ENCODE measurements around the gene CACNA1C. TPM values are rescaled to one million over a fixed set of nuclear protein-coding genes. Genes with fewer than 3 reads are reported as not detected.

The CACNA1C gene
- total and polyA plus RNA-seq, 2 of the 4 experiments (the other 2 are of a cell fraction), result 1.6 to 2.6 TPM

- POLR2A ChIA-PET (ENCODE audit: unreplicated experiment), result no interaction called here
- no peaks in the 10 kb centered on the region for H3K9me3 ChIP-seq (ENCODE audit: control insufficient read depth, insufficient read depth, low read length)
- BruUV-seq (replicated peaks), result no TSS peak
- H3K4me2 ChIP-seq (ENCODE audit: low read depth, low read length), result no peak overlapping the region
- no peaks in the 10 kb centered on the region for H3K9me1 ChIP-seq (ENCODE audit: insufficient read depth, low read length)
- no peaks in the 10 kb centered on the region for H3K4me1 ChIP-seq (ENCODE audit: control insufficient read depth, insufficient read depth, low read length)
- H3K23ac ChIP-seq (ENCODE audit: low read depth, low read length), result no peak overlapping the region
- no peak overlapping the region for H2AK9ac ChIP-seq (replicated peaks; ENCODE audit: low read depth, low read length, poor library complexity)
- WGBS, 2 experiments (ENCODE audit: extremely low coverage in 2 of 2, insufficient read length in 1 of 2), result 87% methylated on average over 3 of the region's 13 CpGs; no CpG with 5 or more reads in 1 of the 2 experiments
- H2BK120ac ChIP-seq (ENCODE audit: low read depth, low read length), result no peak overlapping the region
- H3K79me1 ChIP-seq (ENCODE audit: low read depth in 1 of 2, low read length in 2 of 2), result no peaks in the 10 kb centered on the region
- dilution Hi-C loops (cut with HindIII; ENCODE audit: low sequenced_read_pairs, unreplicated experiment) (no loop called here), intact Hi-C loops (cut with micrococcal nuclease) (no loop called here), in situ Hi-C loops (cut with MboI; ENCODE audit: low sequenced_read_pairs) (no loop called here)
- no peak overlapping the region for H3K27ac ChIP-seq (ENCODE audit: insufficient read depth, low read length)
- no peak overlapping the region for H2BK15ac ChIP-seq (ENCODE audit: low read depth, low read length)
- no peak overlapping the region for H3K14ac ChIP-seq (replicated peaks; ENCODE audit: low read depth, low read length)
- H3K9ac ChIP-seq (ENCODE audit: low read depth, low read length), result no peak overlapping the region
- H3K18ac ChIP-seq (ENCODE audit: low read depth, low read length), result no peak overlapping the region
- H2AFZ ChIP-seq (replicated peaks; ENCODE audit: low read length, poor library complexity), result no peak overlapping the region
- CTCF ChIA-PET, result no interaction called here
- no peak for TF ChIP-seq MXI1 (IDR thresholded peaks at IDR 0.05; ENCODE audit: borderline replicate concordance, low read depth, low read length)
- no peak for TF ChIP-seq BHLHE40 (IDR thresholded peaks at IDR 0.05; ENCODE audit: low read depth, low read length)
- TF ChIP-seq CTCF (conservative IDR thresholded peaks at IDR 0.05; ENCODE audit: low read depth, low read length), result no peak
- TF ChIP-seq ELK1 (IDR thresholded peaks at IDR 0.05; ENCODE audit: borderline replicate concordance, low read depth, low read length), result no peak
- no peak for TF ChIP-seq MAZ (IDR thresholded peaks at IDR 0.05; ENCODE audit: borderline replicate concordance, low read depth, low read length)
- no peak for TF ChIP-seq RCOR1 (IDR thresholded peaks at IDR 0.05; ENCODE audit: insufficient replicate concordance, low read length)
- TF ChIP-seq FOS (IDR thresholded peaks at IDR 0.05; ENCODE audit: low read depth, low read length), result no peak
- TF ChIP-seq NFE2L2 (IDR thresholded peaks at IDR 0.05; ENCODE audit: low read depth, low read length), result no peak
- no peak for TF ChIP-seq CHD1 (IDR thresholded peaks at IDR 0.05; ENCODE audit: low read depth, low read length)
- TF ChIP-seq RAD21 (IDR thresholded peaks at IDR 0.05; ENCODE audit: low read length), result no peak
- no peak for TF ChIP-seq CEBPB (IDR thresholded peaks at IDR 0.05; ENCODE audit: low read depth, low read length)
- no peak for TF ChIP-seq POLR2A (IDR thresholded peaks at IDR 0.05; ENCODE audit: low read depth, low read length)
- no peak for TF ChIP-seq MAFK (IDR thresholded peaks at IDR 0.05; ENCODE audit: low read depth, low read length)
- no peak for TF ChIP-seq USF2 (IDR thresholded peaks at IDR 0.05; ENCODE audit: low read depth, low read length)
- ATAC-seq (ENCODE audit: low read depth) (no peak), DNase-seq (no peak)
- no peak overlapping the region for H3K4me3 ChIP-seq (ENCODE audit: insufficient read depth, low read depth, low read length)
- no peaks in the 10 kb centered on the region for H4K20me1 ChIP-seq (ENCODE audit: insufficient read depth, low read length)
- H3K36me3 ChIP-seq (ENCODE audit: control insufficient read depth, insufficient read depth, low read length), result peaks cover 13% of the 10 kb centered on the region
- H2AK5ac ChIP-seq (ENCODE audit: low read depth, low read length), result no peak overlapping the region
- H3K56ac ChIP-seq (ENCODE audit: extremely low read depth, insufficient read depth, low read length), result no peak overlapping the region
- H2BK5ac ChIP-seq (ENCODE audit: low read depth, low read length, poor library complexity, severe bottlenecking), result no peak overlapping the region
- no peak overlapping the region for H3K4ac ChIP-seq (ENCODE audit: low read depth, low read length)
- no peak overlapping the region for H4K5ac ChIP-seq (ENCODE audit: low read depth, low read length)
- no peak overlapping the region for H2BK20ac ChIP-seq (ENCODE audit: low read depth, low read length)
- H3K27me3 ChIP-seq (ENCODE audit: control insufficient read depth, insufficient read depth, low read length), result no peaks in the 10 kb centered on the region; the same call in 1 of the 2 replicates
- H4K91ac ChIP-seq (ENCODE audit: insufficient read depth, low read depth, low read length), result no peak overlapping the region
- no peak overlapping the region for H4K8ac ChIP-seq (ENCODE audit: low read depth in 2 of 2, low read length in 2 of 2)
Observed at GRCh38 chr12:2625289-2625612, 572.5 kb downstream of the CACNA1C start.

All from IMR-90 (cell line).